ENCODE measurements around the gene KNG1. TPM values are rescaled to one million over a fixed set of nuclear protein-coding genes. Genes with fewer than 3 reads are reported as not detected.

The KNG1 gene
- total and polyA plus RNA-seq, 2 donors (not counting 3 experiments of a cell fraction or from before 2014, with no cell fraction given): not detected

DNA sequence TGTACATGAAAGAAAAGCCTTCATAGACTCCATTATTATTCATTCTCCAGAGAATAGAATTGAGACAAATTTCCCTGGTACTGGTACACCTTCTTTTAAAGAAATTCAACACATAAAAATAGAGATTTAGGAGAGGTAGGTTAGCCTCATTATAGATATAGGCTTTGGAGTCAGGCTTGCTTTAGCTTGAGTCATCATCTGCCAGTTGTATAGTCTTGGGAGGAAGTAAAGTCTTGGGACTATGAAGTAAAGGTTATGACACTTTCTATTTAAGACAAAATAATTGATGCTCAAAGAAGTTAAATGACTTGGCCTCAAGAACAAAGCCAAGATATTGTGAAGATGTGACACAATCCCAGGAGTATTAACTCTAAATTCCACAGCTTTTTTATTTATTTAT, 47.0 kb upstream of the KNG1 start:
- Histone ChIP-seq H3K36me3 (ENCODE audit: control insufficient read depth in 2 of 2, extremely low read depth in 1 of 2, insufficient read depth in 2 of 2, low read length in 2 of 2) (no peaks in the 10 kb centered on the region), H3K27ac (ENCODE audit: insufficient read depth, low read depth, low read length) (no peak overlapping the region), H3K79me2 (ENCODE audit: control insufficient read depth, insufficient read depth, low read length) (no peaks in the 10 kb centered on the region), H3K4me1 (ENCODE audit: control insufficient read depth, extremely low read depth, insufficient read depth, low read length) (no peaks in the 10 kb centered on the region), H3K27me3 (ENCODE audit: control insufficient read depth in 2 of 2, insufficient read depth in 2 of 2, low read length in 2 of 2) (peaks cover 2 to 3% of the 10 kb centered on the region in 2 experiments), H2AFZ (ENCODE audit: low read depth, low read length) (no peak overlapping the region), H3K4me2 (ENCODE audit: insufficient read depth, low read length) (no peak overlapping the region), H3K4me3 (replicated peaks in 1 of 3; ENCODE audit: insufficient read depth in 1 of 3, low read depth in 1 of 3, low read length in 3 of 3) (no peak overlapping the region), H3K9me1 (replicated peaks; ENCODE audit: control insufficient read depth, extremely low read depth, insufficient read depth, low read length) (no peaks in the 10 kb centered on the region), H3K9me3 (replicated peaks; ENCODE audit: control insufficient read depth, insufficient read depth, low read length) (no peaks in the 10 kb centered on the region), H3K9ac (replicated peaks; ENCODE audit: extremely low read depth, insufficient read depth, low read length) (no peak overlapping the region), H4K20me1 (replicated peaks; ENCODE audit: control insufficient read depth, extremely low read depth, insufficient read depth, low read length) (no peaks in the 10 kb centered on the region)
- no peak for FAIRE-seq
- ChIA-PET POLR2A (no interaction called here), CTCF (no interaction called here)
- no peak for DNase-seq (ENCODE audit: low read depth, low spot score)
- no peak for TF ChIP-seq MYC (IDR thresholded peaks at IDR 0.05; ENCODE audit: low read depth, low read length)
- dilution Hi-C loops (cut with MboI; ENCODE audit: extremely low pct_ligation_motif_present, low sequenced_read_pairs) (no loop called here), intact Hi-C loops (cut with micrococcal nuclease) (no loop called here)
- no TSS peak for BruUV-seq (replicated peaks)

DNA sequence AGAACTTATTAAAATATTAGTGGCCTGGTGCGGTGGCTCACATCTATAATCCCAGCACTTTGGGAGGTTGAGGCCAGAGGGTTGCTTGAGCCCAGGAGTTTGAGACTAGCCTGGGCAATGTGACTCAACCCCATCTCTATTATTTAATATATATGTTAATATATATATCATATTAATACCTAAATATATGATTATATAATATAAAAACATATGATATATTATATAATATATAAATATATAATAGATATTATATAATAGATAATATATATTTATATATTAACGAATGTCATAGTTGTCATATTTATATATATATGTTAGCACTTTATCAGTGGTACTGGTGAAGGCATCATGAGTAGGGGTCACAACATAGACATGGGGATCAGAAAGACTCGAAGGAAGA, 46.1 kb upstream of the KNG1 start:
- FAIRE-seq (no peak), DNase-seq (ENCODE audit: low read depth, low spot score) (no peak)
- dilution Hi-C loops (cut with MboI; ENCODE audit: extremely low pct_ligation_motif_present, low sequenced_read_pairs): no loop called here
- H3K27ac ChIP-seq (ENCODE audit: insufficient read depth, low read depth, low read length): no peak overlapping the region
- no peak overlapping the region for H3K4me2 ChIP-seq (ENCODE audit: insufficient read depth, low read length)
- BruUV-seq (replicated peaks): no TSS peak
- H3K4me3 ChIP-seq (replicated peaks in 1 of 3; ENCODE audit: insufficient read depth in 1 of 3, low read depth in 1 of 3, low read length in 3 of 3): no peak overlapping the region
- H2AFZ ChIP-seq (ENCODE audit: low read depth, low read length): no peak overlapping the region
- H3K4me1 ChIP-seq (ENCODE audit: control insufficient read depth, extremely low read depth, insufficient read depth, low read length): no peaks in the 10 kb centered on the region
- H3K79me2 ChIP-seq (ENCODE audit: control insufficient read depth, insufficient read depth, low read length): no peaks in the 10 kb centered on the region
- POLR2A ChIA-PET: no interaction called here
- peaks cover 2 to 3% of the 10 kb centered on the region in 2 experiments for H3K27me3 ChIP-seq (ENCODE audit: control insufficient read depth in 2 of 2, insufficient read depth in 2 of 2, low read length in 2 of 2)
- no peaks in the 10 kb centered on the region for H3K36me3 ChIP-seq (ENCODE audit: control insufficient read depth in 2 of 2, extremely low read depth in 1 of 2, insufficient read depth in 2 of 2, low read length in 2 of 2)
- TF ChIP-seq POLR2A (IDR thresholded peaks at IDR 0.05; ENCODE audit: low read depth, low read length) (no peak), JUN (IDR thresholded peaks at IDR 0.05; ENCODE audit: borderline replicate concordance, insufficient read depth, insufficient read length, low read depth) (no peak), MYC (IDR thresholded peaks at IDR 0.05; ENCODE audit: low read depth, low read length) (no peak), POLR2AphosphoS5 (IDR thresholded peaks at IDR 0.05; ENCODE audit: insufficient read depth, low read depth, low read length) (no peak), FOS (IDR thresholded peaks at IDR 0.05; ENCODE audit: borderline replicate concordance, insufficient read depth, low read length) (no peak), GATA2 (IDR thresholded peaks at IDR 0.05; ENCODE audit: insufficient read depth, insufficient read length, low read depth, low read length) (no peak), EZH2 (IDR thresholded peaks at IDR 0.05; ENCODE audit: borderline replicate concordance, low read depth, low read length, severe bottlenecking) (no peak)
- TF ChIP-seq, protein P1, sequence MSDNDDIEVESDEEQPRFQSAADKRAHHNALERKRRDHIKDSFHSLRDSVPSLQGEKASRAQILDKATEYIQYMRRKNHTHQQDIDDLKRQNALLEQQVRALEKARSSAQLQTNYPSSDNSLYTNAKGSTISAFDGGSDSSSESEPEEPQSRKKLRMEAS (IDR thresholded peaks at IDR 0.05; ENCODE audit: insufficient read depth, insufficient read length): no peak
- TF ChIP-seq, protein P2, sequence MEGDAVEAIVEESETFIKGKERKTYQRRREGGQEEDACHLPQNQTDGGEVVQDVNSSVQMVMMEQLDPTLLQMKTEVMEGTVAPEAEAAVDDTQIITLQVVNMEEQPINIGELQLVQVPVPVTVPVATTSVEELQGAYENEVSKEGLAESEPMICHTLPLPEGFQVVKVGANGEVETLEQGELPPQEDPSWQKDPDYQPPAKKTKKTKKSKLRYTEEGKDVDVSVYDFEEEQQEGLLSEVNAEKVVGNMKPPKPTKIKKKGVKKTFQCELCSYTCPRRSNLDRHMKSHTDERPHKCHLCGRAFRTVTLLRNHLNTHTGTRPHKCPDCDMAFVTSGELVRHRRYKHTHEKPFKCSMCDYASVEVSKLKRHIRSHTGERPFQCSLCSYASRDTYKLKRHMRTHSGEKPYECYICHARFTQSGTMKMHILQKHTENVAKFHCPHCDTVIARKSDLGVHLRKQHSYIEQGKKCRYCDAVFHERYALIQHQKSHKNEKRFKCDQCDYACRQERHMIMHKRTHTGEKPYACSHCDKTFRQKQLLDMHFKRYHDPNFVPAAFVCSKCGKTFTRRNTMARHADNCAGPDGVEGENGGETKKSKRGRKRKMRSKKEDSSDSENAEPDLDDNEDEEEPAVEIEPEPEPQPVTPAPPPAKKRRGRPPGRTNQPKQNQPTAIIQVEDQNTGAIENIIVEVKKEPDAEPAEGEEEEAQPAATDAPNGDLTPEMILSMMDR (IDR thresholded peaks at IDR 0.05; ENCODE audit: extremely low read depth in 1 of 2, insufficient read depth in 1 of 2, low read depth in 1 of 2, low read length in 2 of 2): no peak
- H3K9ac ChIP-seq (replicated peaks; ENCODE audit: extremely low read depth, insufficient read depth, low read length): no peak overlapping the region
- no peaks in the 10 kb centered on the region for H3K9me1 ChIP-seq (replicated peaks; ENCODE audit: control insufficient read depth, extremely low read depth, insufficient read depth, low read length)
- CTCF ChIA-PET: interaction anchor here (1.3 kb wide), 1 partner anchor 16 kb away, joined by 5 read pairs; no protein-coding TSS in a partner anchor
- intact Hi-C loops (cut with micrococcal nuclease): no loop called here
- H4K20me1 ChIP-seq (replicated peaks; ENCODE audit: control insufficient read depth, extremely low read depth, insufficient read depth, low read length): no peaks in the 10 kb centered on the region
- H3K9me3 ChIP-seq (replicated peaks; ENCODE audit: control insufficient read depth, insufficient read depth, low read length): no peaks in the 10 kb centered on the region

Measured in endothelial cell of umbilical vein (primary cell).